Thoracic aorta (tissue), 2 donors: Measurements from ENCODE around the gene THAP7. TPM values are rescaled to one million over a fixed set of nuclear protein-coding genes. Genes with fewer than 3 reads are reported as not detected.

Source experiments
- ATAC-seq: fragments of 150-250 bp; one replicate; pipeline ENCODE4 v1.8.0; 2017; ENCODE audit warnings: low read depth; ENCODE audit not compliant: insufficient number of reproducible peaks, low FRiP score
- DNase-seq: peaks from one replicate; pipeline ENCODE4 v3.0.0-alpha.2; 2020; ENCODE audit warnings: low spot score
- H3K27ac ChIP-seq, 2 donors: fragments of 200-600 bp; sonication (generic); 1 replicate in 1 of 2; 2 replicates in 1 of 2; pipeline ENCODE4 v1.5.1; 2016; ENCODE audit warnings: mild to moderate bottlenecking in 2 of 2, moderate library complexity in 2 of 2
- H3K27me3 ChIP-seq: fragments of 200-600 bp; sonication (generic); replicated peaks from 2 replicates; pipeline ENCODE4 v1.6.0; 2016; ENCODE audit warnings: mild to moderate bottlenecking; ENCODE audit not compliant: insufficient read depth
- H3K36me3 ChIP-seq: fragments of 200-600 bp; sonication (generic); one replicate; pipeline ENCODE4 v1.5.1; 2016
- H3K4me1 ChIP-seq, 2 donors: fragments of 200-600 bp; sonication (generic); 1 replicate in 1 of 2; 2 replicates in 1 of 2; pipeline versions ENCODE4 v1.5.1 to v1.6.0; 2016; ENCODE audit warnings: low read depth in 2 of 2, mild to moderate bottlenecking in 1 of 2; ENCODE audit not compliant: control insufficient read depth in 1 of 2
- H3K4me3 ChIP-seq: fragments of 200-600 bp; sonication (generic); 2 replicates; pipeline ENCODE4 v1.5.1; 2016; ENCODE audit warnings: mild to moderate bottlenecking
- H3K9me3 ChIP-seq: fragments of 200-600 bp; sonication (generic); 2 replicates; pipeline ENCODE4 v1.5.1; 2016
- total RNA-seq, 2 donors: library from RNA; depleted of rRNA; stranded (reverse); fragments of >200 nt; gene quantifications; one replicate each; pipeline versions ENCODE4 v1.1.0 to v1.2.3, GENCODE V29; 2016
- TF ChIP-seq, protein P1 (sequence below): fragments of 200-600 bp; sonication (generic); IDR thresholded peaks from one replicate; pipeline ENCODE4 v1.5.1; 2019; ENCODE audit warnings: antibody characterized with exemption

The THAP7 gene
- total RNA-seq, 2 donors from 2014 or later = 38.3 to 60.0 TPM

DNA sequence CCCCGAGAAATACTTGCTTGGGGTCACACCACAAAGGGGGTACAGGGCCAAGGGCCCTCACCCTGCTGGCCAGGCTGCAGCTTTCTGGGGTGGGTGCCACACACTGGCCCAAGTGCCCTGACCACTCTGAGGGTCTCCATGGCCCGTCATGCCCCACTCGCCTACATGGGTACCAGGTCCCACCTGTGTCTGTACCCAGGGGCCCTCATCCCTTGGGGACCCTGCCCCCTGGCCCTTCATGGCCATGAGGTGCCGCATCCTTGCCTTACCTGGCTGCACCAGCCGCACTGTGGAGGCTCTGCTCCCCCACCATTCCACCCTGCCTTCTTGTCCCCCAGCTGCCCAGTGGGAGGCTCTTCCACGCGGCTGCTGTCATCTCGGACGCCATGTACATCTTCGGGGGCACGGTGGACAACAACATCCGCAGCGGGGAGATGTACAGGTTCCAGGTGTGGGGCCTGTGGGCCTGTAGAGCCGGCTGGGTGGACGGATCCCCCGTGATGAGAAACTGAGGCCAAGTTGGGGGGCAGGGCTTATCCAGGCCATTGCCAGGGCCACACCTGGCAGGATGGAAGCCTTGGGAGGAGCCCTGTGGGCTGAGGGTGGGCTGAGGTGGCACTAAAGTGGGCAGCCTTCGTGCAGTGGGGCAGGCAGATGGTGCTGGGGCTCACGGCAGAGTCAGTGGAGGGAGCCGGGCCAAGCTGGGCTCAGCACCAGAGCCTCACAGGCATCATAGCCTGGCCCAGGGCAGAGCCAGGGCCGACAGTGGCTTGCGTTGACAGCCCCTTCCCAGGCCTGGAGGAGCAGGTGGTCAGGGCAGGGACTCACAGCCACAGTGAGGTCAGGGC, 9.2 kb downstream of the THAP7 start:
- Histone ChIP-seq H3K9me3 (no peaks in the 10 kb centered on the region), H3K4me1 (no peaks in the 10 kb centered on the region), H3K36me3 (peaks cover 49% of the 10 kb centered on the region), H3K27ac (no peak overlapping the region), H3K27me3 (no peaks in the 10 kb centered on the region), H3K4me3 (no peak overlapping the region)
- DNase-seq (no peak), ATAC-seq (no peak)
- TF ChIP-seq, protein P1, sequence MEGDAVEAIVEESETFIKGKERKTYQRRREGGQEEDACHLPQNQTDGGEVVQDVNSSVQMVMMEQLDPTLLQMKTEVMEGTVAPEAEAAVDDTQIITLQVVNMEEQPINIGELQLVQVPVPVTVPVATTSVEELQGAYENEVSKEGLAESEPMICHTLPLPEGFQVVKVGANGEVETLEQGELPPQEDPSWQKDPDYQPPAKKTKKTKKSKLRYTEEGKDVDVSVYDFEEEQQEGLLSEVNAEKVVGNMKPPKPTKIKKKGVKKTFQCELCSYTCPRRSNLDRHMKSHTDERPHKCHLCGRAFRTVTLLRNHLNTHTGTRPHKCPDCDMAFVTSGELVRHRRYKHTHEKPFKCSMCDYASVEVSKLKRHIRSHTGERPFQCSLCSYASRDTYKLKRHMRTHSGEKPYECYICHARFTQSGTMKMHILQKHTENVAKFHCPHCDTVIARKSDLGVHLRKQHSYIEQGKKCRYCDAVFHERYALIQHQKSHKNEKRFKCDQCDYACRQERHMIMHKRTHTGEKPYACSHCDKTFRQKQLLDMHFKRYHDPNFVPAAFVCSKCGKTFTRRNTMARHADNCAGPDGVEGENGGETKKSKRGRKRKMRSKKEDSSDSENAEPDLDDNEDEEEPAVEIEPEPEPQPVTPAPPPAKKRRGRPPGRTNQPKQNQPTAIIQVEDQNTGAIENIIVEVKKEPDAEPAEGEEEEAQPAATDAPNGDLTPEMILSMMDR = no peak

DNA sequence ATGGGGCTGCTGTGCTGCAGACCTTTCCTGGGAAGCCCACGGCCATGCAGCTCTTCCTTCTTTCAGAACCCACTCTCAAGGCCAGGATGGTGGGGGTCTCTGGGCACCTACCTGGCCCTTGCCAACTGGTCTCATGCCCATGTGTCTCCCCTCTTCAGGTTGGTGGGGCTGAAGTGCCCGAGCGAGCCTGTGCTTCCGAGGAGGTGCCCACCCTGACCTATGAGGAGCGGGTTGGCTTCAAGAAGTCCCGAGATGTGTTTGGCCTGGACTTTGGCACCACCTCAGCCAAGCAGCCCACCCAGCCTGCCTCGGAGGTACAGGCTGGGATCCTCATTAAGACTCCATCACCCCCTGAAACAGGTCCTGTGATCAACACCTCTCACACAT, 9.9 kb downstream of the THAP7 start:
- DNase-seq (no peak), ATAC-seq (no peak)

DNA sequence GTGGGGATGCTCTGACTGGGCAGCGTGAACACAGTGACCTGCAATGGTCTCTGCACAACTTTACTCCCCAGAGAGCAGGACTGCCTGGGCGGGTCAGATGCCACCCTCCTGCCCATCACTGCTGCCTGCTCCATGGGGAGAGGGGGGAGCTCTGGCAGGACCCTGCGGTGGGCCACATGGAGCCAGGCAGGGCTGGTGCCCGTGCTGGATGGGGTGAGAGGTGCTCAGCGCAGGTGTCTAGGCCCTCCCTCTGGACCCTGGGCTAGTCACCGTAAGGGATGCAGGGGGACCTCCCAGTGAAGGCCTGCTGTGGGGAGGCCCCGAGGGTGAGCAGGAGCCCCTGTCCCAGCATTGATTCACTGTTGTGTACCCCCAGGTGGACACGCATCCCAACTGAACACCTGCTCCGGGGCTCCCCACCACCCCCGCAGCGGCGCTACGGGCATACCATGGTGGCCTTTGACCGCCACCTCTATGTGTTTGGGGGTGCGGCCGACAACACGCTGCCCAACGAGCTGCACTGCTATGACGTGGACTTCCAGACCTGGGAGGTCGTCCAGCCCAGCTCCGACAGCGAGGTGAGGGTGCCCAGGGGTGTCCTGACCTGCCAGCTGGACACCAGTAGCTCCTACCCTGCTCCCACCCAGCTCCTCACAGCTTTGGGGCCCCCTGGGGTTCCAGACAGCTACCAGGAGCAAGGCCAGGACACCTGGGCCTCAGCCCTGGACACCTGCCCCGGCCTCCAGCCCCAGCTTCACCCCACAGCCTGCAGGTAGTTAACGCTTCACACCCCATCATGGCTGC, 10.5 kb downstream of the THAP7 start:
- H3K27ac ChIP-seq = no peak overlapping the region
- DNase-seq = no peak
- peaks cover 44% of the 10 kb centered on the region for H3K36me3 ChIP-seq
- no peaks in the 10 kb centered on the region for H3K4me1 ChIP-seq
- no peak overlapping the region for H3K4me3 ChIP-seq
- no peak for ATAC-seq
- TF ChIP-seq, protein P1 = no peak
- no peaks in the 10 kb centered on the region for H3K27me3 ChIP-seq
- H3K9me3 ChIP-seq = no peaks in the 10 kb centered on the region

More for the DNA sequence above, 9.9 kb downstream of the THAP7 start:
- H3K27me3 ChIP-seq = no peaks in the 10 kb centered on the region
- TF ChIP-seq, protein P1 = no peak
- H3K27ac ChIP-seq = no peak overlapping the region
- no peaks in the 10 kb centered on the region for H3K9me3 ChIP-seq
- peaks cover 50% of the 10 kb centered on the region for H3K36me3 ChIP-seq
- H3K4me3 ChIP-seq = no peak overlapping the region
- no peaks in the 10 kb centered on the region for H3K4me1 ChIP-seq

DNA sequence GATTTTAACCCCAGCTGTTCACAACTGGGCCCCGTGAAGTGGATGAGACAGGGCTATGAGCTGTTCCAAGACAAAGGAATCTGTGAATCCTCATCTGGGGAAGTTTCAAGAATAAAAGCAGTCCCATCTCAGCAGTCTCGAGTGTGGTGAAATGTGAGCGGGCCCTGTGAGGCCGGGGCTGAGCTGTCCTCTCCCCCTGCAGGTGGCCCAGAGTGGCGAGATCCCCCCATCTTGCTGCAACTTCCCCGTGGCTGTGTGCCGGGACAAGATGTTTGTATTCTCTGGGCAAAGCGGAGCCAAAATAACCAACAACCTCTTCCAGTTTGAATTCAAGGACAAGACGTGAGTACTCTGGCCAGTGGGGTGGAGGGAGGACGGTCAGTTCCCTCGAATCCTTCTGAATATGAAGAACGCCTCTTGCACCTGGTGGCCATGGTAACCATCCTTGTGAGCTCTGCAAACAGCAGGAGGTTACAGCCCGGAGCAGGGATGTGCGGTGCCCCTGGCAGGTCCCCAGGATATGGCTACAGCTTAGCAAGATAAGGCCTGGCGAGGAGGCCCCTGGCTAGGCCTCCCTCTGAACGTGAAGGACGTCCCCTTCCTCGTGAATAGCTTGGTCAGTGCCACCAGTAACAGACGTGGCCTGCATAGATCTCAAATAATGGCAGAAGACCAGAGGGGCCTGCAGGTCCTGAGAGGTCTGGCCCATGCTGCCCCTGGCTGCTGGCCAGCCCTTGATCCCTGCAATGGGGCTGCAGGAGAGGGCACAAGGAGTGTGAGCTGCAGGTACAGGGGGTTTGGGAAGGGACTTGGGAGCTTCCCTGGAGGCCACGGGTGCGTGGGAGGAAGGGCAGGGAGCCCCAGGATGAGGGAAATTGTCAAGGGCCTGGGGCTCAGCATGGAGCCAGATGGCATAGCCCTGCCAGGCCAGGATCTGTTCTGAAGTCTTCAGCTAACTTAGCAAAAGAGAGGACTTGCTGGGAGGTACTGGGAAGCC, 11.4 kb downstream of the THAP7 start:
- no peak for ATAC-seq
- H3K9me3 ChIP-seq = no peaks in the 10 kb centered on the region
- H3K4me1 ChIP-seq = no peaks in the 10 kb centered on the region
- DNase-seq = no peak
- no peak overlapping the region for H3K4me3 ChIP-seq
- no peak overlapping the region for H3K27ac ChIP-seq
- peaks cover 39% of the 10 kb centered on the region for H3K36me3 ChIP-seq
- TF ChIP-seq, protein P1 = no peak
- no peaks in the 10 kb centered on the region for H3K27me3 ChIP-seq
